ENCODE results near the gene COL15A1.
A peak's percentile ranks its signal among the peaks of the same experiment; 100 is the strongest.

Gene COL15A1

DNA sequence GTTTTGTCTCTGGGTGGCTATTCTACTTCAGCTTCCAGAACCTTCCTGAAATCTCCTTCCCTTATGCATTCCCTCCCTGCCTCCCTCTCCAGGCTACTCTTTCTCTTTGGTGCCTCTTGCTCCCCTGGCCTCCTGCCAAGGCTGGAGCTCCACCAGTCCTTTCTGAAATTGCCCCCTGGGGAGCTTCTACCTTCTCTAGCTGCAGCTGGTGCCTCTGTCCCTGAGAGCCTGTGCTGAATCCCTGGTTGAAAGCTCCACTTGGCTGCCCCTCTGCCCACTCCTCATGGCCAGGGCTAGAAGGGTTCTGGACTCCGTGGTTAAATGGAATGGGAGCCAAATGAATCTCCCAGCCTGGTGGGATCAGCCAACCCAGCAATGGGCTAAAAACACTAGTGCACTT is 80.1 kb downstream of the COL15A1 start:
- H3K4me3 ChIP-seq (ENCODE audit: low read depth, low read length), result no peak overlapping the region
- TF ChIP-seq, protein P1, sequence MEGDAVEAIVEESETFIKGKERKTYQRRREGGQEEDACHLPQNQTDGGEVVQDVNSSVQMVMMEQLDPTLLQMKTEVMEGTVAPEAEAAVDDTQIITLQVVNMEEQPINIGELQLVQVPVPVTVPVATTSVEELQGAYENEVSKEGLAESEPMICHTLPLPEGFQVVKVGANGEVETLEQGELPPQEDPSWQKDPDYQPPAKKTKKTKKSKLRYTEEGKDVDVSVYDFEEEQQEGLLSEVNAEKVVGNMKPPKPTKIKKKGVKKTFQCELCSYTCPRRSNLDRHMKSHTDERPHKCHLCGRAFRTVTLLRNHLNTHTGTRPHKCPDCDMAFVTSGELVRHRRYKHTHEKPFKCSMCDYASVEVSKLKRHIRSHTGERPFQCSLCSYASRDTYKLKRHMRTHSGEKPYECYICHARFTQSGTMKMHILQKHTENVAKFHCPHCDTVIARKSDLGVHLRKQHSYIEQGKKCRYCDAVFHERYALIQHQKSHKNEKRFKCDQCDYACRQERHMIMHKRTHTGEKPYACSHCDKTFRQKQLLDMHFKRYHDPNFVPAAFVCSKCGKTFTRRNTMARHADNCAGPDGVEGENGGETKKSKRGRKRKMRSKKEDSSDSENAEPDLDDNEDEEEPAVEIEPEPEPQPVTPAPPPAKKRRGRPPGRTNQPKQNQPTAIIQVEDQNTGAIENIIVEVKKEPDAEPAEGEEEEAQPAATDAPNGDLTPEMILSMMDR (IDR thresholded peaks at IDR 0.05; ENCODE audit: borderline replicate concordance, insufficient read depth, low read depth, low read length), result no peak

DNA sequence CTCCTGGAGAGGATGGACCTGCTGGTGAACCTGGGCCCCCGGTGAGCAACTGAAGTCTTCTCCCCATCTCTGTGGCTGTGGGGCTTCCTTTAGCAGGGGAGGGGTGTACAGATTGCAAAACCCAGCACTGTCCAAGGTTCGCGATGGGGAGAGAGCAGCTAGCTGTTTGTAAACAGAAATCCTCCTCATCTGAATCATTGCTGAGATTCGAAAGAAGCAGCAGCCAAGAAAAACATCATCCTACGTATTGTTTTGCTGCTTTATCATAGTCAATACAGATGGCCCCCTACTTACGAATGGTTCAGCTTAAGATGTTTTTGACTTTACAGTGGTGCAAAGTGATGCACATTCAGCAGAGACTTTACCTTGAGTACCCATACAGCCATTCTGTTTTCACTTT is 81.3 kb downstream of the COL15A1 start:
- TF ChIP-seq, protein P1 (IDR thresholded peaks at IDR 0.05; ENCODE audit: borderline replicate concordance, insufficient read depth, low read depth, low read length), result no peak
- H3K4me3 ChIP-seq (ENCODE audit: low read depth, low read length), result no peak overlapping the region

DNA sequence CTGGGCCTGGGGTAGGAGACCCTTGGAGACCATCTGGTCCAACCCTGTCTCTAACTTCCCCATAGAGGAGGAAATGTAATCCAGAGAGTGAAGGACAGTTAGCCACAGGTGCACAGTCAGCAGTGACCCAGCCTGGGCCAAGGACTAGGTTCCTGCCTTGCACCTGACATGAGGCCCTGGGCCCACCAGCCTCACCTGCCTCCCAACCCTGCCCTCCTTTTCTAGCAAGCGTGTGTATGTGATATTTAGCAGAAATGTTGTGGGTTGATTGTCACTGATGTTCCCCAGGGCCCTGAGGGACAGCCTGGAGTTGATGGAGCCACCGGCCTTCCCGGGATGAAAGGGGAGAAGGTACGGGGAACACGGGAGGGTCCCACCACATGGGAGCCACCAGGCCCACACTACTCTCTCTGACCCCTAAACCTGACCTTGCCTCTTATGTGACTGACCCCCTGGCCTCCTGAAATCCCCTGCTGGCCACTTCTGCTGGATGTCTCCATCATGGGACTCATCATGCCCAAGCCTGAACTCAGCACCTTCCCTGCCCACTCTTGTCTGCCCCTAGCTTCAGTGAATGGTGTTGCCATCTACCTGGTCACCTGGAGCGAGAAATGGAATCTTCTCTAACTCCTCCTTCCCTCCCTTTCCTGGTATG is 82.0 kb downstream of the COL15A1 start:
- TF ChIP-seq, protein P1 (IDR thresholded peaks at IDR 0.05; ENCODE audit: borderline replicate concordance, insufficient read depth, low read depth, low read length), result peak; percentile 21; the same call in 1 of the 2 replicates
- no peak overlapping the region for H3K4me3 ChIP-seq (ENCODE audit: low read depth, low read length)

DNA sequence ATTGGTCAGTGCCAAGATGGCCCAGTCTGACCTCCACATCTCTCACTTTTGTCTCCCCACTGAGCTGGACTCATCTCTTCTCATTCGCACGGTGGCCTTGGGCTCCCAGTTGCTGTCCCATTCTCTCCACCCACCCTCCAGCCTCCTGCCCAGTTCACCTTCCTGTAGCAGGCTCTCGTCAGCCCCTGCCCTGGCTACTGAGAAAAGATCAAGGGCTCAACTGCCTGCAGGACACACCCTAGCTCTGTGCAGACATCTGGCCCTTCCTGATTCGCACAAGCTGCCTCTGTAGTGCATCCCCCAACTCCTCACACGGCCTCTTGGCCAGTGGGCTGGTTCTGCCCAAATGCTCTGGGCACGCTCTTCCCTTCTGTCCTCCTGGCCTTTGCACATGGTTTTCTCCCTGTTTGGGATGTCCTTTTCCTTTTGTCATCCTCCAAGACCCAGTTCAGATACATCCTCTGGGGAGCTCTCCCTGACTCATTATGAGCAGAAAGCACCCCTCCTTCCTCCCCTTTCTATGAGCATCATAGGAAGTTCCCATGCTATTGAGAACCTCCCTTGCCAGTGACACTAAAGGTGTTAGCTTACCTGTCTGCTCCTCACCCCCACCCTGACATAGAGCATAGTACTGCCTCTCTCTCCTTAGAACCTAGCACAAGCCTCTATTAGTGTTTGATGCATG is 82.7 kb downstream of the COL15A1 start:
- TF ChIP-seq, protein P1 (IDR thresholded peaks at IDR 0.05; ENCODE audit: borderline replicate concordance, insufficient read depth, low read depth, low read length), result no peak
- no peak overlapping the region for H3K4me3 ChIP-seq (ENCODE audit: low read depth, low read length)

DNA sequence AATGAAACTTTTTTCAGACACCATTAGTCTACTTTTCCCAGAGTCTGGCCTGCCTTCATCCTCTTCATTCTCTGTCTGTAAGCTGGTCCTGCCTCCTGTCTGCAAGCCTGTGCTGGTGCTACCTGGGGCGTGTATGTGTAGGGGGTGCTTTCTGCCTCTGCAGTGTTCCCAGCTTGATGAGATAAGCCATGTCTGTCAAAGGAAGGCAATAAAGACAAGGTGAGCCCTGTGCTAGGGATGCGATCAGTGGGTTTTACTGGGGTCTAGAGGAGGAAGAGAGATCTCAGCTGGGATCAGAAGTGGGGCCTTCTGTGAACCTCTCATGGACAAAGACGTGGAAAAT is 83.2 kb downstream of the COL15A1 start:
- TF ChIP-seq, protein P1 (IDR thresholded peaks at IDR 0.05; ENCODE audit: borderline replicate concordance, insufficient read depth, low read depth, low read length), result no peak
- no peak overlapping the region for H3K4me3 ChIP-seq (ENCODE audit: low read depth, low read length)

DNA sequence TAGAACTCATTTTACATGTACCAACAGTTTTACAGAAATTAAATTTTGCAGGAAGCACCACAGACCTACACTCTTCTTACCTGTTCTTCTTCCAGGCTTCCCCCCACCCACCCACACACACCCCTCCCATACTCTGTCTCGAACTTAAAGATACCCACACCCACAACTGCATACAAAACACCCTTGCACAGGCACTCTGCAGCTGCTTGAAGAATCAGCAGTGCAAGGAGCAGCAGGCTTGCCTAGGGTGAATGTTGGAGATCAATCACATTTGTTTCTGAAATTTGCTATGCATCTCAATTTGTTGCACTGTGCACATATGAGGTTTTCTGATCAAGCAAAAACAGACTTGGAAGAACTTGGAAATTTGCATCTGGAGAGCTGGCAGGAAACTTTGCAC is 83.7 kb downstream of the COL15A1 start:
- no peak overlapping the region for H3K4me3 ChIP-seq (ENCODE audit: low read depth, low read length)
- TF ChIP-seq, protein P1 (IDR thresholded peaks at IDR 0.05; ENCODE audit: borderline replicate concordance, insufficient read depth, low read depth, low read length), result no peak

DNA sequence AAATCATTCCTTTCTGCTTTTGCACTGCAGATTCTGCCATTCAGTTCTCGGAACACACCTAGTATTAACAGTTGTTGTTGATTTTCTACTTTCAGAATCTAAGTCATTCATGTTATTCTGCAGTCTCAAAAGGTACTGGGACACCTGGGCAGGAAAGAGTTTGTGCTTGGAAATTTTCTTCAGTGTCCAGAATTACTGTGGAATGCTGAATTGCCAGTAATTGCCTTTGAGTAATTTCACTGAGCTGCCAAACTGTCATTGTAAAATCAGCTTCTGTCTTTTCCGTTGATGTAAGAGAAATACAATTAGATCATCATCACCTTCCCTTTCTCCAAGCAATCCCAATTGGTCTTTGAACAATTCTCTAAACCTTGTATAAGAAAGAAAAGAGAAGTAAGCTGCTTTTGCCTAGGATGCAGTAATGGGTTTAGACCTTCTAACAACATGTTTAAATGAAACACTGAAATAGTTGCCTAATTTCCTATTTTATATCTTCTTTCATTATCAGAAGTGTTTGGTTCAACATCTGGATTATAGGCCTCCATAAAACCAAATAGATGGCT is 85.5 kb downstream of the COL15A1 start:
- TF ChIP-seq, protein P1 (IDR thresholded peaks at IDR 0.05; ENCODE audit: borderline replicate concordance, insufficient read depth, low read depth, low read length), result no peak
- no peak overlapping the region for H3K4me3 ChIP-seq (ENCODE audit: low read depth, low read length)
